HG03520 (cell line): ENCODE measurements around the gene SLC12A8.

Experiments
- ATAC-seq: cut with Tn5 transposase; IDR thresholded peaks from one replicate; pipeline ENCODE4 v1.9.1; 2021; ENCODE audit warnings: mild to moderate bottlenecking, moderate library complexity; ENCODE audit not compliant: unreplicated experiment

SLC12A8 gene

GRCh38 chr3:125212509-125213363 is at the start of gene SLC12A8:
SLC12A8 (minus strand) TSS chr3:125212748; CDS start chr3:125211349, 1,399 bp downstream.
- no peak for ATAC-seq

- no peak for ATAC-seq
These were observed 49.6 kb upstream of the SLC12A8 start for GRCh38 chr3:125262161-125262560.

GRCh38 chr3:125261031-125261430 is 48.5 kb upstream of the SLC12A8 start:
- no peak for ATAC-seq

GRCh38 chr3:125260158-125260557 is 47.6 kb upstream of the SLC12A8 start:
- ATAC-seq: no peak

GRCh38 chr3:125257536-125257935 is 45.0 kb upstream of the SLC12A8 start:
- no peak for ATAC-seq

- ATAC-seq: no peak
These were observed 44.1 kb upstream of the SLC12A8 start for GRCh38 chr3:125256675-125257074.

- no peak for ATAC-seq
These were observed 38.4 kb upstream of the SLC12A8 start for GRCh38 chr3:125250973-125251372.

GRCh38 chr3:125246237-125246636 is 33.7 kb upstream of the SLC12A8 start:
- ATAC-seq: no peak

GRCh38 chr3:125245521-125245920 is 33.0 kb upstream of the SLC12A8 start:
- no peak for ATAC-seq

- no peak for ATAC-seq
These were observed 27.9 kb upstream of the SLC12A8 start for GRCh38 chr3:125240496-125240895.

- no peak for ATAC-seq
These were observed 26.7 kb upstream of the SLC12A8 start for GRCh38 chr3:125239266-125239665.

GRCh38 chr3:125238759-125239158 is 26.2 kb upstream of the SLC12A8 start:
- ATAC-seq: no peak

GRCh38 chr3:125236331-125236903 is 23.9 kb upstream of the SLC12A8 start:
- ATAC-seq: no peak

- no peak for ATAC-seq
These were observed 22.3 kb upstream of the SLC12A8 start for GRCh38 chr3:125234831-125235230.

GRCh38 chr3:125232401-125232800 is 19.9 kb upstream of the SLC12A8 start:
- no peak for ATAC-seq

- no peak for ATAC-seq
These were observed 19.3 kb upstream of the SLC12A8 start for GRCh38 chr3:125231895-125232294.

- ATAC-seq: no peak
These were observed 17.2 kb upstream of the SLC12A8 start for GRCh38 chr3:125229707-125230106.

GRCh38 chr3:125229168-125229567 is 16.6 kb upstream of the SLC12A8 start:
- no peak for ATAC-seq

GRCh38 chr3:125221831-125222230 is 9.3 kb upstream of the SLC12A8 start:
- no peak for ATAC-seq

- ATAC-seq: no peak
These were observed 8.3 kb upstream of the SLC12A8 start for GRCh38 chr3:125220727-125221429.

GRCh38 chr3:125220183-125220582 is 7.6 kb upstream of the SLC12A8 start:
- ATAC-seq: no peak

GRCh38 chr3:125219261-125219701 is 6.7 kb upstream of the SLC12A8 start:
- ATAC-seq: no peak
